Lung (tissue), 12 donors: ENCODE data around the gene PRDM13. TPM values are rescaled to one million over a fixed set of nuclear protein-coding genes. Genes with fewer than 3 reads are reported as not detected.

Experiments used
- ATAC-seq: fragments of 200-7000 bp; cut with Tn5 transposase; one replicate; pipeline ENCODE4 v1.9.1; 2020; ENCODE audit warnings: moderate number of reproducible peaks; ENCODE audit not compliant: insufficient read depth, low FRiP score
- DNase-seq, 3 donors: peaks; one replicate each; pipeline ENCODE4 v3.0.0-alpha.2; 2013 to 2017
- H3K27ac ChIP-seq, 2 donors: one replicate each; pipeline ENCODE4 v1.5.1; 2013; ENCODE audit warnings: mild to moderate bottlenecking in 2 of 2, moderate library complexity in 2 of 2, control low read depth in 1 of 2, inconsistent platforms in 1 of 2, low read depth in 1 of 2, low read length in 1 of 2
- H3K27me3 ChIP-seq, 3 donors: one replicate each; pipeline ENCODE4 v1.5.1; 2013; ENCODE audit warnings: low read length in 2 of 3; ENCODE audit not compliant: control insufficient read depth in 3 of 3, insufficient read depth in 3 of 3
- H3K36me3 ChIP-seq, 4 donors: one replicate each; pipeline ENCODE4 v1.5.1; 2013; ENCODE audit warnings: low read length in 4 of 4, mild to moderate bottlenecking in 1 of 4, moderate library complexity in 1 of 4; ENCODE audit not compliant: control insufficient read depth in 4 of 4, insufficient read depth in 4 of 4
- H3K4me1 ChIP-seq, 5 donors: one replicate each; pipeline ENCODE4 v1.5.1; 2013; ENCODE audit warnings: low read length in 5 of 5, mild to moderate bottlenecking in 2 of 5, moderate library complexity in 1 of 5; ENCODE audit not compliant: control insufficient read depth in 5 of 5, insufficient read depth in 5 of 5
- H3K4me3 ChIP-seq: one replicate; pipeline ENCODE4 v1.5.1; 2013; ENCODE audit warnings: mild to moderate bottlenecking, control low read depth, moderate library complexity
- H3K9ac ChIP-seq, 2 donors: one replicate each; pipeline ENCODE4 v1.5.1; 2013; ENCODE audit warnings: low read length in 2 of 2, control low read depth in 1 of 2; ENCODE audit not compliant: insufficient read depth in 1 of 2
- H3K9me3 ChIP-seq, 4 donors: one replicate each; pipeline ENCODE4 v1.5.1; 2013; ENCODE audit warnings: low read length in 3 of 4, mild to moderate bottlenecking in 1 of 4, moderate library complexity in 1 of 4; ENCODE audit not compliant: control insufficient read depth in 4 of 4, insufficient read depth in 3 of 4
- CTCF ChIP-seq: IDR thresholded peaks from 2 replicates; pipeline ENCODE4 v1.5.1; 2012; ENCODE audit warnings: mild to moderate bottlenecking; ENCODE audit errors: control extremely low read depth, extremely low read depth
- WGBS, 2 donors: extraction: QIAGEN DNeasy Blood & Tissue Kit; methylation state at CpG; one replicate each; pipeline ENCODE4 v1.1.7; 2013; 5-methylcytosine and 5-hydroxymethylcytosine counted together
- polyA plus RNA-seq, 2 donors: library from polyadenylated mRNA; stranded (reverse); fragments of 200-250 nt; gene quantifications; one replicate each; pipeline ENCODE4 v1.2.1, GENCODE V29; 2013
- total RNA-seq, 2 donors: library from RNA; depleted of rRNA in 1 of 2; stranded (reverse); fragments of >200 nt in 1 of 2; gene quantifications; one replicate each; pipeline ENCODE4 v1.2.1, GENCODE V29; 2014 to 2021
- donor health status: control.
- donor health status: control.
- donor health status: Bipolar disorder and iron deficiency.
- donor health status: healthy.
- donor health status: DM: yes; HTN: yes; CAD: no.

PRDM13 gene
- total and polyA plus RNA-seq, 4 donors, result not detected

- peaks cover 0 to 19% (median 4%) of the 10 kb centered on the region in 5 donors for H3K4me1 ChIP-seq
- H3K27ac ChIP-seq, result no peak overlapping the region
- no peak overlapping the region for H3K4me3 ChIP-seq
- ATAC-seq (peak; percentile 58), DNase-seq (peak in 1 of 3 donors; percentile 23)
- no peak for TF ChIP-seq CTCF
- H3K36me3 ChIP-seq, result no peaks in the 10 kb centered on the region
- H3K9me3 ChIP-seq, result peaks cover 0 to 17% (median 0%) of the 10 kb centered on the region in 4 donors
- H3K27me3 ChIP-seq, result peaks cover 4 to 91% (median 89%) of the 10 kb centered on the region in 3 donors
- 0 to 2% methylated on average over 71 to 82 of the region's 82 CpGs for WGBS, 2 donors
- no peak overlapping the region for H3K9ac ChIP-seq
These were observed 7.2 kb downstream of the PRDM13 start for GRCh38 chr6:99613705-99614429.

DNA sequence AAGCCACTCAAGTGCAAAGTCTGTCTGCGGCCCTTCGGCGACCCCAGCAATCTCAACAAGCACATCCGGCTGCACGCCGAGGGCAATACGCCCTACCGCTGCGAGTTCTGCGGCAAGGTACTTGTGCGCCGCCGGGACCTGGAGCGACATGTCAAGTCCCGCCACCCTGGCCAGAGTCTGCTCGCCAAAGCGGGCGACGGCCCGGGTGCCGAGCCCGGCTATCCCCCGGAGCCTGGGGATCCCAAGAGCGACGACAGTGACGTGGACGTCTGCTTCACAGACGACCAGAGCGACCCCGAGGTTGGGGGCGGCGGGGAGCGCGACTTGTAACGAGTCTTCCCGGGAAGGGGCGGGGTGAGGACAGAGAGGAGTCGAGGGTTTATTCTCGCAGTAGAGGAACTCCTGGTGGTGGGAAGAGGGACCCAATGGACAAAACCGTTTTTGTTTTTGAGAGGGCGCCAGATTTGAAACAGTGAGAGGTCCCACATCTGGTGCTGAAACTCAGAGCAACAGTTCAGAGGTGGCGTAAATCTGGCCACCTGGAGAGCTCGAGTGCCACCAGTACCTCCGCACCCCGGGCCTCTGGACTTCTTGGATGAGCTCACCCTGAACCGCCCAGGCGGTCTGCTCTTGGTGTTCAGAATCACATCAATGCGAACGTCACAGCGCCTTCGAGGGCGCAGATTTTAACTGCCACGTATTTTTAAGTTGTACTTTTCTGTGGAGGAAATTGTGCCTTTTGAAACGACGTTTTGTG, 8.0 kb downstream of the PRDM13 start:
- no peak overlapping the region for H3K4me3 ChIP-seq
- TF ChIP-seq CTCF, result no peak
- whole genome bisulfite sequencing, 2 donors, result 4 to 5% methylated on average over 55 of the region's 55 CpGs
- DNase-seq, result peak; percentile 40 to 47 (median 44)
- H3K9me3 ChIP-seq, result peaks cover 0 to 21% (median 0%) of the 10 kb centered on the region in 4 donors
- no peaks in the 10 kb centered on the region for H3K36me3 ChIP-seq
- no peak overlapping the region for H3K9ac ChIP-seq
- peaks cover 0 to 19% (median 4%) of the 10 kb centered on the region in 5 donors for H3K4me1 ChIP-seq
- no peak for ATAC-seq
- H3K27me3 ChIP-seq, result peaks cover 4 to 91% (median 88%) of the 10 kb centered on the region in 3 donors
- H3K27ac ChIP-seq, result no peak overlapping the region

DNA sequence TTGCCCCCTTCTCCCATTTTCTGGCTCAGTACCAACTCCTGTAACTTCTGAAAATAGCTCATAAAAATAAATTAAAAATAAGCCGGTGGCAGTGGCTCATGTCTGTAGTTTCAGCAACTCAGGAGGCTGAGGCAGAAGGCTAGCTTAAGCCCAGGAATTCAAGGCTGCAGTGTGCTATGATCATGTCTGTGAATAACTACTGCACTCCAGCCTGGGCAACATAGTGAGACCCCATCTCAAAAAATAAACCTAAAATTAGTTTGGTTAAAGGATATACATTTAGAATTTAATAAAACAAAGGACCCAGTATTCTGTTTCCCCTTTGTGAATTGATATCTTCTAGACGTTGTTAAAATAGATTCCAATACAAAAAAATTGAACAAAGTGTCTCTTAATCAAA, 10.5 kb downstream of the PRDM13 start:
- no peak overlapping the region for H3K27ac ChIP-seq
- TF ChIP-seq CTCF, result no peak
- DNase-seq (no peak), ATAC-seq (no peak)
- peaks cover 0 to 19% (median 4%) of the 10 kb centered on the region in 5 donors for H3K4me1 ChIP-seq
- H3K36me3 ChIP-seq, result no peaks in the 10 kb centered on the region
- WGBS, 2 donors, result 56 to 70% methylated on average over 2 of the region's 2 CpGs
- peaks cover 12 to 89% (median 83%) of the 10 kb centered on the region in 3 donors for H3K27me3 ChIP-seq
- H3K4me3 ChIP-seq, result no peak overlapping the region
- H3K9me3 ChIP-seq, result peaks cover 0 to 21% (median 0%) of the 10 kb centered on the region in 4 donors
- no peak overlapping the region for H3K9ac ChIP-seq
